ENCODE measurements around the gene KRIT1. TPM values are rescaled to one million over a fixed set of nuclear protein-coding genes. Genes with fewer than 3 reads are reported as not detected.

KRIT1 gene
- total RNA-seq, 4 donors from 2014 or later = 48.1 to 57.5 (median 52.4) TPM

GRCh38 chr7:92289321-92289720 is 43.6 kb upstream of the KRIT1 start:
- H3K27me3 ChIP-seq = no peaks in the 10 kb centered on the region
- 97% methylated on average over 2 of the region's 2 CpGs for WGBS
- H3K27ac ChIP-seq (replicated peaks in 1 of 4) = no peak overlapping the region
- no peak for DNase-seq (ENCODE audit: extremely low spot score)
- peaks cover 5 to 12% (median 9%) of the 10 kb centered on the region in 4 donors for H3K4me1 ChIP-seq
- no peaks in the 10 kb centered on the region for H3K36me3 ChIP-seq
- intact Hi-C loops (cut with DNase I) = no loop called here
- TF ChIP-seq POLR2AphosphoS5 (IDR thresholded peaks at IDR 0.05) (no peak), EP300 (IDR thresholded peaks at IDR 0.05) (no peak), POLR2A (IDR thresholded peaks at IDR 0.05; ENCODE audit: low read depth) (no peak)
- TF ChIP-seq, protein P1, sequence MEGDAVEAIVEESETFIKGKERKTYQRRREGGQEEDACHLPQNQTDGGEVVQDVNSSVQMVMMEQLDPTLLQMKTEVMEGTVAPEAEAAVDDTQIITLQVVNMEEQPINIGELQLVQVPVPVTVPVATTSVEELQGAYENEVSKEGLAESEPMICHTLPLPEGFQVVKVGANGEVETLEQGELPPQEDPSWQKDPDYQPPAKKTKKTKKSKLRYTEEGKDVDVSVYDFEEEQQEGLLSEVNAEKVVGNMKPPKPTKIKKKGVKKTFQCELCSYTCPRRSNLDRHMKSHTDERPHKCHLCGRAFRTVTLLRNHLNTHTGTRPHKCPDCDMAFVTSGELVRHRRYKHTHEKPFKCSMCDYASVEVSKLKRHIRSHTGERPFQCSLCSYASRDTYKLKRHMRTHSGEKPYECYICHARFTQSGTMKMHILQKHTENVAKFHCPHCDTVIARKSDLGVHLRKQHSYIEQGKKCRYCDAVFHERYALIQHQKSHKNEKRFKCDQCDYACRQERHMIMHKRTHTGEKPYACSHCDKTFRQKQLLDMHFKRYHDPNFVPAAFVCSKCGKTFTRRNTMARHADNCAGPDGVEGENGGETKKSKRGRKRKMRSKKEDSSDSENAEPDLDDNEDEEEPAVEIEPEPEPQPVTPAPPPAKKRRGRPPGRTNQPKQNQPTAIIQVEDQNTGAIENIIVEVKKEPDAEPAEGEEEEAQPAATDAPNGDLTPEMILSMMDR (IDR thresholded peaks at IDR 0.05) = no peak
- H3K9me3 ChIP-seq = no peaks in the 10 kb centered on the region
- no peak overlapping the region for H3K4me3 ChIP-seq

DNA sequence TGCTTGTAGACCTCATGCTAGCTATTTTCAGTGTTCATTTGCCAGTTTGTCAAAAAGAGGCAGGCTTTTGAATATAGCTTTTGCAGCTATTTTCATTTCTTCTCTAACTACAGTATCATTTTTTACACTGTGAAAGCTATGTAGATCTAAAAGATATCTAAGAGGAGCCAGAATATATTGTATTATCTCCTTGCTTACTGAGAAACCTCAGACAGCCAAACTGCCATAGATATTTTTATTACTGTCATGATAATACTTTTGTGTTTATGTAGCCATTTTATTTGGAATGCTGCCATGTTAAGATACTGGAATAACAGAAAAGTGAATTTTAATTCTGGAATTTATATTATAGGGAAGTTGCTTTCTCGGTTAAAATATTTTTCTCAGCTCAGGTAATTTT is 37.2 kb upstream of the KRIT1 start:
- intact Hi-C loops (cut with DNase I) = no loop called here
- TF ChIP-seq POLR2AphosphoS5 (IDR thresholded peaks at IDR 0.05) = no peak
- Histone ChIP-seq H3K27ac (replicated peaks in 1 of 4) (no peak overlapping the region), H3K4me1 (peaks cover 16 to 24% (median 19%) of the 10 kb centered on the region in 4 donors), H3K27me3 (no peaks in the 10 kb centered on the region), H3K4me3 (no peak overlapping the region), H3K9me3 (no peaks in the 10 kb centered on the region), H3K36me3 (no peaks in the 10 kb centered on the region)
- 59% methylated on average over 1 of the region's 1 CpG for WGBS
- no peak for DNase-seq (ENCODE audit: extremely low spot score)

- no peak for DNase-seq (ENCODE audit: extremely low spot score)
- H3K36me3 ChIP-seq = no peaks in the 10 kb centered on the region
- no peak overlapping the region for H3K27ac ChIP-seq (replicated peaks in 1 of 4)
- H3K4me3 ChIP-seq = no peak overlapping the region
- TF ChIP-seq, protein P1 (IDR thresholded peaks at IDR 0.05) = no peak
- TF ChIP-seq POLR2AphosphoS5 (IDR thresholded peaks at IDR 0.05) (no peak), POLR2A (IDR thresholded peaks at IDR 0.05; ENCODE audit: low read depth) (no peak), EP300 (IDR thresholded peaks at IDR 0.05) (no peak)
- H3K9me3 ChIP-seq = no peaks in the 10 kb centered on the region
- H3K27me3 ChIP-seq = no peaks in the 10 kb centered on the region
- H3K4me1 ChIP-seq = peaks cover 16 to 24% (median 21%) of the 10 kb centered on the region in 4 donors
- WGBS = 89% methylated on average over 6 of the region's 6 CpGs
- intact Hi-C loops (cut with DNase I) = no loop called here
Measured at GRCh38 chr7:92282221-92282814, 36.6 kb upstream of the KRIT1 start.

DNA sequence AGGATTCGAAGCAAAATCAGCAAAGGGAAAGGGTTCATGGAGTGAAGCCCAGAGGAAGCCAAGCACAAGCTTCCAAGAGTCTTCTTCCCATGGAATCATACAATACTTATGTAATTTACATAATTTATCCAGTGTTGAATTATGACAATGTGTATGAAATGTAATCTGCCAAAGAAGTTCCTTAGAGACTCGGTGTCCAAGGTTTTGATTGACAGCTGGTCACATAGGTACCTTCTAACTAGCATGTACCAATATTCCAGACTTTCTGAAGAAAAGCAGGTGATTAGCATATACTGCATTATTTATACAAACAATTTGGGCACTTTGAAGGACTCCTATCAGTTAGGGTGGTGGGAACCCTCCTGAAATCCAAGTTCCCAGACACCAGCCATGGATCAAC is 35.3 kb upstream of the KRIT1 start:
- Histone ChIP-seq H3K27me3 (no peaks in the 10 kb centered on the region), H3K4me3 (no peak overlapping the region), H3K4me1 (peaks cover 16 to 24% (median 21%) of the 10 kb centered on the region in 4 donors), H3K36me3 (no peaks in the 10 kb centered on the region), H3K27ac (replicated peaks in 1 of 4) (no peak overlapping the region), H3K9me3 (no peaks in the 10 kb centered on the region)
- DNase-seq (ENCODE audit: extremely low spot score) = no peak
- 86% methylated on average over 2 of the region's 2 CpGs for WGBS
- no peak for TF ChIP-seq POLR2AphosphoS5 (IDR thresholded peaks at IDR 0.05)
- TF ChIP-seq POLR2A (IDR thresholded peaks at IDR 0.05; ENCODE audit: low read depth) = no peak
- TF ChIP-seq, protein P1 (IDR thresholded peaks at IDR 0.05) = no peak
- TF ChIP-seq EP300 (IDR thresholded peaks at IDR 0.05) = no peak
- intact Hi-C loops (cut with DNase I) = no loop called here

GRCh38 chr7:92279396-92280031 is 33.8 kb upstream of the KRIT1 start:
- no peak for DNase-seq (ENCODE audit: extremely low spot score)
- TF ChIP-seq POLR2A (IDR thresholded peaks at IDR 0.05; ENCODE audit: low read depth) (no peak), POLR2AphosphoS5 (IDR thresholded peaks at IDR 0.05) (no peak), EP300 (IDR thresholded peaks at IDR 0.05) (no peak)
- TF ChIP-seq, protein P1 (IDR thresholded peaks at IDR 0.05) = no peak
- H3K27me3 ChIP-seq = no peaks in the 10 kb centered on the region
- no peaks in the 10 kb centered on the region for H3K9me3 ChIP-seq
- 66% methylated on average over 2 of the region's 2 CpGs for WGBS
- H3K36me3 ChIP-seq = no peaks in the 10 kb centered on the region
- H3K4me1 ChIP-seq = peaks cover 16 to 24% (median 21%) of the 10 kb centered on the region in 4 donors
- intact Hi-C loops (cut with DNase I) = no loop called here
- H3K27ac ChIP-seq (replicated peaks in 1 of 4) = no peak overlapping the region
- no peak overlapping the region for H3K4me3 ChIP-seq

Measured in esophagus muscularis mucosa (tissue), 4 donors.